Activated naive CD8-positive, alpha-beta T cell treated with anti-CD3 and anti-CD28 coated beads for 36 hours (primary cell): ENCODE results near the gene CREB3L2. TPM values are rescaled to one million over a fixed set of nuclear protein-coding genes. Genes with fewer than 3 reads are reported as not detected.

Experiments
- DNase-seq: peaks from one replicate; pipeline ENCODE4 v3.0.0; 2021
- H3K27ac Mint-ChIP-seq: one replicate; pipeline ENCODE4 v1.8.0; 2022; ENCODE audit warnings: mild to moderate bottlenecking, moderate library complexity, mixed read lengths
- H3K27me3 Mint-ChIP-seq: one replicate; pipeline ENCODE4 v1.8.0; 2022; ENCODE audit warnings: mild to moderate bottlenecking, mixed read lengths
- H3K36me3 Mint-ChIP-seq: one replicate; pipeline ENCODE4 v1.8.0; 2021; ENCODE audit warnings: mild to moderate bottlenecking, mixed read lengths
- H3K4me1 Mint-ChIP-seq: one replicate; pipeline ENCODE4 v1.8.0; 2021; ENCODE audit warnings: mixed read lengths
- H3K4me3 Mint-ChIP-seq: one replicate; pipeline ENCODE4 v1.8.0; 2022; ENCODE audit warnings: mild to moderate bottlenecking, moderate library complexity, mixed read lengths
- H3K9me3 Mint-ChIP-seq: one replicate; pipeline ENCODE4 v1.8.0; 2022; ENCODE audit warnings: mixed read lengths
- total RNA-seq, 2 experiments: library from RNA; stranded (reverse); gene quantifications; one replicate each; pipeline ENCODE4 v1.2.3, GENCODE V29; 2021

CREB3L2 gene
- total RNA-seq, 2 experiments from 2014 or later, result 20.4 to 21.8 TPM

GRCh38 chr7:137949416-137950262 is 52.2 kb downstream of the CREB3L2 start:
- H3K4me1 Mint-ChIP-seq, result peaks cover 5% of the 10 kb centered on the region
- H3K27me3 Mint-ChIP-seq, result no peaks in the 10 kb centered on the region
- H3K9me3 Mint-ChIP-seq, result no peaks in the 10 kb centered on the region
- peaks cover 4% of the 10 kb centered on the region for H3K36me3 Mint-ChIP-seq
- DNase-seq, result no peak
- H3K27ac Mint-ChIP-seq, result no peak overlapping the region
- no peak overlapping the region for H3K4me3 Mint-ChIP-seq

GRCh38 chr7:137948845-137949330 is 53.0 kb downstream of the CREB3L2 start:
- Mint-ChIP-seq H3K36me3 (peaks cover 4% of the 10 kb centered on the region), H3K4me3 (no peak overlapping the region), H3K27ac (no peak overlapping the region), H3K9me3 (no peaks in the 10 kb centered on the region), H3K27me3 (no peaks in the 10 kb centered on the region), H3K4me1 (peaks cover 7% of the 10 kb centered on the region)
- no peak for DNase-seq

- H3K9me3 Mint-ChIP-seq, result no peaks in the 10 kb centered on the region
- DNase-seq, result no peak
- H3K27ac Mint-ChIP-seq, result no peak overlapping the region
Measured at GRCh38 chr7:137948083-137948844, 53.6 kb downstream of the CREB3L2 start.

GRCh38 chr7:137947046-137947445 is 54.8 kb downstream of the CREB3L2 start:
- H3K27ac Mint-ChIP-seq, result no peak overlapping the region
- H3K36me3 Mint-ChIP-seq, result no peaks in the 10 kb centered on the region
- H3K4me3 Mint-ChIP-seq, result no peak overlapping the region
- DNase-seq, result no peak
- no peaks in the 10 kb centered on the region for H3K9me3 Mint-ChIP-seq
- H3K4me1 Mint-ChIP-seq, result peaks cover 11% of the 10 kb centered on the region
- no peaks in the 10 kb centered on the region for H3K27me3 Mint-ChIP-seq

More at GRCh38 chr7:137948083-137948844, 53.6 kb downstream of the CREB3L2 start:
- Mint-ChIP-seq H3K27me3 (no peaks in the 10 kb centered on the region), H3K36me3 (peaks cover 2% of the 10 kb centered on the region), H3K4me1 (peaks cover 7% of the 10 kb centered on the region), H3K4me3 (no peak overlapping the region)

- DNase-seq, result no peak
- Mint-ChIP-seq H3K4me1 (peaks cover 11% of the 10 kb centered on the region), H3K27ac (no peak overlapping the region), H3K27me3 (no peaks in the 10 kb centered on the region), H3K9me3 (no peaks in the 10 kb centered on the region), H3K4me3 (no peak overlapping the region), H3K36me3 (no peaks in the 10 kb centered on the region)
Measured at GRCh38 chr7:137946011-137946410, 55.9 kb downstream of the CREB3L2 start.

- Mint-ChIP-seq H3K4me1 (peaks cover 6% of the 10 kb centered on the region), H3K9me3 (no peaks in the 10 kb centered on the region), H3K27ac (no peak overlapping the region), H3K36me3 (no peaks in the 10 kb centered on the region), H3K4me3 (no peak overlapping the region), H3K27me3 (no peaks in the 10 kb centered on the region)
- DNase-seq, result no peak
Measured at GRCh38 chr7:137944168-137944567, 57.7 kb downstream of the CREB3L2 start.

- Mint-ChIP-seq H3K4me3 (no peak overlapping the region), H3K36me3 (no peaks in the 10 kb centered on the region), H3K27me3 (no peaks in the 10 kb centered on the region), H3K9me3 (no peaks in the 10 kb centered on the region), H3K4me1 (peaks cover 6% of the 10 kb centered on the region), H3K27ac (no peak overlapping the region)
- no peak for DNase-seq
Measured at GRCh38 chr7:137943132-137943551, 58.7 kb downstream of the CREB3L2 start.

- Mint-ChIP-seq H3K27me3 (no peaks in the 10 kb centered on the region), H3K36me3 (no peaks in the 10 kb centered on the region)
Measured at GRCh38 chr7:137942484-137943115, 59.3 kb downstream of the CREB3L2 start.

GRCh38 chr7:137940656-137941518 is 61.0 kb downstream of the CREB3L2 start:
- H3K36me3 Mint-ChIP-seq, result no peaks in the 10 kb centered on the region
- no peak overlapping the region for H3K4me3 Mint-ChIP-seq
- H3K27ac Mint-ChIP-seq, result no peak overlapping the region
- DNase-seq, result no peak
- H3K9me3 Mint-ChIP-seq, result no peaks in the 10 kb centered on the region
- peaks cover 13% of the 10 kb centered on the region for H3K4me1 Mint-ChIP-seq
- H3K27me3 Mint-ChIP-seq, result no peaks in the 10 kb centered on the region

More at GRCh38 chr7:137942484-137943115, 59.3 kb downstream of the CREB3L2 start:
- Mint-ChIP-seq H3K27ac (no peak overlapping the region), H3K4me1 (peaks cover 6% of the 10 kb centered on the region), H3K4me3 (no peak overlapping the region), H3K9me3 (no peaks in the 10 kb centered on the region)
- no peak for DNase-seq

- no peak overlapping the region for H3K4me3 Mint-ChIP-seq
- H3K27me3 Mint-ChIP-seq, result no peaks in the 10 kb centered on the region
- peaks cover 19% of the 10 kb centered on the region for H3K4me1 Mint-ChIP-seq
- H3K36me3 Mint-ChIP-seq, result no peaks in the 10 kb centered on the region
- no peaks in the 10 kb centered on the region for H3K9me3 Mint-ChIP-seq
- DNase-seq, result no peak
- H3K27ac Mint-ChIP-seq, result no peak overlapping the region
Measured at GRCh38 chr7:137940218-137940617, 61.7 kb downstream of the CREB3L2 start.

- DNase-seq, result no peak
- no peaks in the 10 kb centered on the region for H3K27me3 Mint-ChIP-seq
- peaks cover 35% of the 10 kb centered on the region for H3K4me1 Mint-ChIP-seq
- H3K36me3 Mint-ChIP-seq, result peaks cover 13% of the 10 kb centered on the region
- H3K27ac Mint-ChIP-seq, result no peak overlapping the region
- no peak overlapping the region for H3K4me3 Mint-ChIP-seq
- no peaks in the 10 kb centered on the region for H3K9me3 Mint-ChIP-seq
Measured at GRCh38 chr7:137937202-137937560, 64.7 kb downstream of the CREB3L2 start.

- no peak overlapping the region for H3K4me3 Mint-ChIP-seq
- no peaks in the 10 kb centered on the region for H3K27me3 Mint-ChIP-seq
- peaks cover 13% of the 10 kb centered on the region for H3K36me3 Mint-ChIP-seq
- no peak for DNase-seq
- H3K9me3 Mint-ChIP-seq, result no peaks in the 10 kb centered on the region
- peaks cover 35% of the 10 kb centered on the region for H3K4me1 Mint-ChIP-seq
- H3K27ac Mint-ChIP-seq, result no peak overlapping the region
Measured at GRCh38 chr7:137936509-137937201, 65.2 kb downstream of the CREB3L2 start.

- no peaks in the 10 kb centered on the region for H3K9me3 Mint-ChIP-seq
- peaks cover 13% of the 10 kb centered on the region for H3K36me3 Mint-ChIP-seq
- peak overlapping the region; percentile 2 for H3K4me3 Mint-ChIP-seq
- no peaks in the 10 kb centered on the region for H3K27me3 Mint-ChIP-seq
- no peak for DNase-seq
- H3K4me1 Mint-ChIP-seq, result peaks cover 35% of the 10 kb centered on the region
- peak overlapping the region; percentile 65 for H3K27ac Mint-ChIP-seq
Measured at GRCh38 chr7:137935884-137936508, 65.9 kb downstream of the CREB3L2 start.
